GM19372 (cell line): ENCODE measurements around the gene EFHC1.

Experiments
- ATAC-seq: cut with Tn5 transposase; IDR thresholded peaks from one replicate; pipeline ENCODE4 v1.9.1; 2021; ENCODE audit warnings: mild to moderate bottlenecking, low read depth, moderate library complexity; ENCODE audit not compliant: unreplicated experiment

EFHC1 gene

DNA sequence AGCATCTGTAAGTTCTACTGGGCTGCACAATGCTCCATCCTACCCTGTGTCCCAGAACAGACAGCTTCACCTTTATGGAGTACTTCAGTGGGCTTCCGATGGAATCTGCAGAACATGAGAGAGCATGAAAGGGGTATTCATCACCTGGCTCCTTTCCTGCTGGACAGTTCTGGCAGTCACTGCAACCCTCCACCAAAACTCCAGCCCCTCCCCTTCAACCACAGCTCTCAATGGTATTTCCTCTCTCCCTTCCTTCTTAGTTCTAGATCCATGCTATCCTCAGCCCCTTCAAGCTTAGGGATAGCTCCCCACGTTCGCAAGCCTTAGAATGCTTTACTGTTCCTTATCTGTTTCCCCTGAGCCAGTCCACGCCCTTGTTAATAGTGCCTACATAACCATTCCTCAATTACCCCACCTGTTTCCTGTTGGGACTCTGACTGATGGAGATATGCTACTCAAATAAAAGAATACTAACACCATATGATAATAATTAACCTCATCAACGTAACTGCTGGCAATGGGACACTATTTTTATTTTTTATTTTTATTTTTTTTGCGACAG, 130.0 kb downstream of the EFHC1 start:
- ATAC-seq, result no peak

DNA sequence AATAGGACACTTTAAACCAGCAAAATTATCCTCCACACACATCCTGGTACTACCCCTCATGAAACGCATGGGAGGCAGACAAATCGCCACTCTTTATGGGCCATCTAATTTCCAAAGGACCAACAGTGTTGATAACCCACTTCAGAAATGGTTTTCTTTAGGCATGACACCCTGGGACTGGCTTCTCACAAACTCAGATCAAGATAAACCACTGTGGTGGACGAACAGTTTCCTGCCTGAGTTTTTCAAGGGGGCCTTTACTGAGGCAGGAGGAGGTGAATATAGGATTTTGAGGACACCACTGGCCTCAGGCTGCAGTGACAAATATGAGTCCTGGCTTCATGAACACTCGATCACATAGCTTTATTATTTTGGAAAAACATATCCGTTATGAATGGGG, 130.7 kb downstream of the EFHC1 start:
- ATAC-seq, result no peak

DNA sequence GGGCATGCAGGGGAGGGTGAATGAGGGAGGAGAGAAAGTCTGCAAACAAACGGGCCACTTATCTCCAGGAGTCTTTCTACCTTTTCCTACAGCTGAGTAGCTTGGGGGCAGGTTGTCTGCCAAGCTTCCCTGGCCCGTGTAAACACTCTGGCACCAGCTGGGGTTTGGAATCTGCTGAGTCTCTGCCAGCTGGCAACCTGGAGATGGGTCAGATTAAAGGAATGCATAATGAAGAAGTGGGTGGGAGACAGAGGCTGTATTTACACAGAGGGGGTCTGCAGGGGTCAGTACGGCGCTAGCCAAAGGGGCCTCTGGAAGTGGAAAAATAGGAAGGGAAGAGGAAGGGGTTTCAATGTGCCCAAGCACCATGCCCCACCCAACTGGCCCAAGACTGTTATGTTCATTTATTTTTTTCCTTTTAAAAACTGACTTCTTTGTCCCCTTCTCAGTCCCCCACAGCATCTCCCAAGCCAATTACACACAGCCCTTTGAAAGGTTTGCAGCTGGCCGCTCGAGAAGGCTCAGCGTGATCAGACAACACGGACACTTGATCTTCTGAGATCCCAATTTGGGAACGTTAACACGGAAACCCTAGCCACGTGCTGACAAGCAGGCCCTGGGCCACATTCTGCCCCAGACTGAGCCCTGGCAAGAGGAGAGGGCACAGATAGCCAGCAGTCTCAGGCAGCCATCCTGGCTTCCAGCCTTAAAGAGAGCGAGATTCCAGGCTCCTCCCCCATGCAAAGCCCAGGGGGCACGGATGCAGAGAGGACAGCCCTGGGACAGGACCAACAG, 131.5 kb downstream of the EFHC1 start:
- no peak for ATAC-seq

DNA sequence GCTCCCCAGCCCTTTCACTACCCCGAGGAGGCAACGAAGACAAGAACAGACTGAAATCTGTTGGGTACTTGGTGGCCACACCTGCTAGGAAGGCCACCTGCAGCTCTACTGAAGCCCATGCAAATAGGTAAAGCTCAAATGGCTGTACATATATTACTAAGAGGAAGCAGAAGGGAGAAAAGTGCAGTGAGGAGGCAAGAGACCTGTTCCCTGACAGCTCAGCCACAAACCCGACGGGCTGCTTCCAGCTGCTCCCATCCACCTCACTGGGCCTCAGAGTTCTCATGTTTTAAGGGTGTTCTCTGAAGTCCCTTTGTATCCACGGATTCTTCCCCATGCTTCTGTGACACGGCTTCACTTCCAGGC, 132.1 kb downstream of the EFHC1 start:
- peak; percentile 81 for ATAC-seq

DNA sequence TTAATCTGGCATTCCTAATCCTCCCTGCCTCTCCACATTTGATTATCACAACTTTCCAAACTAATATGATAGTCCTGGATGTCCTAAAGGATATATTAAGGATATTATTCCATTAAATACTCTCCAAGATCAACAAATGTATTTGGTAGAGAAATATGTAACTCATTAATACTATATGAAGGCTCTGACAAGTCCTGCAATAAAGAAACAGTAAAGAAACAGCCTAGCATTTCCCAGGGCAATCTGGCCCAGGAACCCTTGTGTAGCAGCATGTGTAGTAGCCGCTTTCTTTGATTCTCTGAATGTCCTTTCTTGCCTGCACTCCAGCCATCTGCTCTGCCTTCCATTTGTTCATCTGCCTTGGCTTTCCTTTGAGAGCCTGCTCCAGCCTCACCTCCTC, 133.0 kb downstream of the EFHC1 start:
- ATAC-seq, result no peak

DNA sequence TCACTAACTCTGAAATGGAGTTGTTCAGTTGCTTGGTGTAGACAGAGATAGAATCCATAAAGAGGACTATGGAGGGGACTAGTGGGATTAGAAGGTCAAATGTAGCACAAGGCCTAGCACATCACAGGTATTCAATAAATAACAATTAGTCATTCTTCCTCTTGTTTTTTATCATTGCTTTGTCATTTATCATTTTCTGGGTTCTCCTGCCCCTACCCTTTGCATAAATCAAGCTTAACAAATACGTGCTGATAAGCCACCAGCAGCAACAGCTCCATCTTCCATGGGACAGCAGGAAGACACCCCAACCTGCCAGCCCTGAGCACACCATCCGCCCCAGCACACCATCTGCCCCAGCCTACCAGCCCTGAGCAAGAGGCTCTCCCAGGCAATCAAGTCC, 133.6 kb downstream of the EFHC1 start:
- no peak for ATAC-seq

DNA sequence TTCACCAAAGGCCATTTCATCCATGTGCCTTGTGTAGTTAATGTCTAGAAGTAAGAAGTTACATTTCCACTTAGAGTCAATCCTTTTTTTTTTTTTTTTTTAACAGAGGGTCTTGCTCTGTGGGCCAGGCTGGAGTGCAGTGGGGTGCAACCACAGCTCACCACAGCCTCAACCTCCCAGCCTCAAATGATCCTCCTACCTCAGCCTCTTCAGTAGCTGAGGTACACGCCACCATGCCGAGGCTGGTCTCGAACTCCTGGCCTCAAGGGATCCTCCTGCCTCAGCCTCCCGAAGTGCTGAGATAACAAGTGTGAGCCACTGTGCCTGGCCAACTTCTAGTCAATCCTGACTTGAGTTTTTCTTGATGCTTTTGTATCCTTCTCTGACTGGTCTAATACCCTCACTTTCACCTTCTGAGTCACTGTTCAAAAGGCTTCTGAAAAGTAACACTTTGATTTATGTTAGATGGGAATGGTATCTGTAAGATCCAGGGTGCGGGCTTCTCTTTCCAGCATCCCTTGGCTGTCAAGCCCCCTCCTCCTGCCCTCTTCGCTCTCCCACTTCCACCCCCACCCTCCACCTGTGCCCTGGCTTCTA, 134.6 kb downstream of the EFHC1 start:
- ATAC-seq, result no peak

DNA sequence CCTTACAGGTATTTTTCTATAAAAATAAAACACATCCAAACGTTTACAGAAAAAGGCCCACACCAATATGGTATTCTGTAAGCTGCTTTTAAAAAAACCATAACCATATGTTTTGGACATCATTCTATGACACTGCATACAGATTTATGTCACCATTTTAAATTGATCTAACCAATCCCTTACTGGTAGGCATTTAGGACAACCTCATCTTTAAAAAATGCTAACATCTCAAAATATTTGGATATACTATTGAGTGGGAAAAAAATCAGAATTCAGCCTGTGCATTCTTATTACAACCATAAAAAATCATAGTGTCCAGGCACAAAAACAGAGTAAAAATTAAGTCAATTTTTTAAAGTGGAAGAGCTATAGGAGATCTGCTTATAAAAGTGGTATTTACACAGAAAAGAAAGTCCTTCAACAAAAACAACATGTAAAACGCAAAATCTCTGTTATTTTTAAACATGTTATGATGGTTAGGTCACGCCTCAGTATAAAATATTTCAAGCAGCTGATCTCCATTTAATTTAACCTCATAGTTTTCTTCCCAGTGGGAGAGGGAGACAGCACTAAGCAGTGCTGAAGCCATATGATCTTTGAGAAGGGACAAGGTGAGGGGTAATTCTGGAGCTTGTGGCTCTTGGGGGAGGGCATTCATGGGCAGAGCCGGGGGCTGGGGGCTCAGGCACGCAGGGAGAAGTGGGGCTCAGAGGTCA, 135.5 kb downstream of the EFHC1 start:
- no peak for ATAC-seq

DNA sequence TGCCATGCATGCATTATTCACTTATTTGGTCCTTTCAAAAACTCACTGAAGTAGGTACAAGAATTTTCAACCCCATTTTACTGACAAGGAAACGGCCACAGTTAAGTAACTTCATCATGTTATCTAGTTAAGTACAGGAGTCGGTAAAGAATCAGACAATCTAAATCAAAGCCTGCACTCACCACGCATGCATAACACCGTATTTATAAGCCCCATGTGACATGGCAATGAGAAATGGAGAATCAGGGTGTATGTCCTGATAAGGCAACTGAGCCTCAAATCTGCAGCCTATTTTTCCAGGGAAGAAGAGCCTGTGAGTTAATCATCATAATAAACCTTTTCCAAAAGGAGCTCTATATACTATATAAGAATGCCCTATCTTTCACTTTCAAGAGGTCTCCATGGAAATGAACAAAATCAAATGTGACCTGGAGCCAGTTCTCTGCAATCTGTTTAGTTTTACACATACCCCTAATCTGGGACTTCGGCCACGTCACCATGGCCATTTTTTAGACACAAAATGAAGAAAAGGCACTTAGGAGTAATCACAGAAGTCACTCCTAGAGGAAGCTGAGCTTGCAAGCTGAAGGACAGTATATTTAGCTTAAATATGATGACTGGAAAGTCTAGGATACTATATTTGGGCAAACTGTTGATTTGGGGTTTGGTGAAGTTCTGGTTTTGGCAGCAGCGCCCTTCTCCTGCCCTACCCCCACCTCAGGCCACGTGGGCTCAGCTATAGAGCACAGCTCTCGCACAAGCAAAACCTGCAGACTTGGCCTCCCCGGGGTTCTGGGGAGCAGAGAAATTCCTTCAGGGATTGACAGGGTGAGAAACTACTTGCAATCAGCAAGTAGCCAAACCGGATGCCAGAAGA, 137.5 kb downstream of the EFHC1 start:
- no peak for ATAC-seq

DNA sequence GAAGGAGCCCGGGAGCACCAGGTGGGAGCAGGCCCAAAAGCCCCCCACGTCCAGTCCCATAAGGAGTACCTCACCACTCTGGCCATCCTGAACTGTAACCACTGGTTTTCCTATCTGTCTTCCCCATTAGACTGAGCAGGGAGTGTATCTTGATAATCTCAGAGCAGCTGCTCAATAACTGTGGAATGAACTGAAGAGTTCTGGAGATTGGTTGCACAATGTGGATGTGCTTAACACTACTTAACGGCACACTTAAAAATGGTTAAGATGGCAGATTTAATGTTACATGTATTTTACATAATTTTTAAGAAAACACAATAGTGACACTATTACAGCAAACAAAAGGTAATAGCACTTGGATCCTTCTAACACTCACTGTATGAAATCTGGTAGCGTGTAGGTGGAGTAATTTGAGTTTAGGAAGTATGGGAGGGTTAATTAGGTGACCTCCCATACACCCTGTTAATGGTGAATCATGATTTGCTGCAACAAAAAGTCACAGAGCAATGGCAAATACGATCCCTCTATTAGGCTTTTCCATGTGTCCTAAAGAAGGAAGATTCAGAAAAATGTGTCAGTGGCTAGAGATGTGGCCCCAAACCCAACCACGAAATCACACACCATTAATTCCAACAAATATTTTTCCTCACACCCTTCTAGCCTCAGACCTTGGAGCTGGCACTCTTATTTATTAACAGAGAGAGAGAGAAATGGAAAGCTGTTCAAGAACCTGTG, 138.3 kb downstream of the EFHC1 start:
- no peak for ATAC-seq

DNA sequence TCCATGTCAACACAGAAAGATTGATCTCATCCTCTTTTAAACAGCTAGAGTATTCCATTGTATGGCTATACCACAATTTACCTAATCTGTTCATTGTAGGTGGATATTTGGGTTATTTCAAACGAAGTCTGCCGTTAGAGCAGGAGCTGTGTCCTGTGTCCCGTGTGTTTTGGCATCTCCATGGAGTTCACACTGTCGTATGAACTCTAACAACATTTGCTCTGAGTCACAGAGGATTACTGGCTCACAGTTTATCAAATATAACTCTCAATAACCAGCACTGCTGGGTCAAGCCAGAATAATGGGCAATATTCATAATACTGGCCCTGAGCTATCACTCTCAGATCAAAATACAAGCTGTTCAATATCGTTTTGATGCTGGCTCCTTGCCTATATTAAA, 140.3 kb downstream of the EFHC1 start:
- no peak for ATAC-seq

DNA sequence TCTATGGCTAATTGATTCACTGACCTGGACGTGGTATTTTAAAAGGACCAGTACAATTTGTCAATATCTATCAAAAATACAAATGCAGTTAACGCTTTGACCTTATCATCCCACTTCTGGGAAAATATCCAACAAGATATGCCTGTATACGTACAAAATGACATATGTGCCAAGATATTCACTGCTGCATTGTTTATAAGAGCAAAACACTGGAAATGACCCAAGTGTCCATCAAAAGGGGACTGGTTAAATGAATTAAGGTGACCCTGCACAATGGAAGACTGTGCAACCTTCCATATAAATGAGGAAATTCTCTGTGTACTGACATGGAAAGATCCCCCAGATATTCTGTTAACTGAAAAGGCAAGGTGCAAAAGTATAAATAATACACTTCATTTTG, 142.8 kb downstream of the EFHC1 start:
- no peak for ATAC-seq

DNA sequence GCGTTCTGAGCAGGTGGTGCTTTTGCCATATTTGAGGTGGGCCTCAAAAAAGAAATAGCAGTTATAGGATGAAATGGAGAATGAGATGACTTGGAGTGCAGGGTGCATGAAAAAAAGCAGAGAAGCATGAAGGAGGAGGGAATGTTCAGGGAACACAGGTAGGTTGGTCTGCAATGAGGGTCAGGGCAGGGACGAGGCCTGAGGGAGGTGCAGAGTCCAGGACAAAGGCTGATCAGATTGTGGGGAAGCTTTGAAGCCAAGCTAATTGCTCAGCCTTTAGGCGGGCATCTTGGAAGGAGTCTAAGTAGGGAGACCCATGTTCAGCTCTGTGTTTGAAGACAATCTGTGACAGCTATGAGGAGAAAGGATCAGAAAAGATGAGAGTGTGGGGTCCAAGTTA, 144.7 kb downstream of the EFHC1 start:
- ATAC-seq, result no peak

DNA sequence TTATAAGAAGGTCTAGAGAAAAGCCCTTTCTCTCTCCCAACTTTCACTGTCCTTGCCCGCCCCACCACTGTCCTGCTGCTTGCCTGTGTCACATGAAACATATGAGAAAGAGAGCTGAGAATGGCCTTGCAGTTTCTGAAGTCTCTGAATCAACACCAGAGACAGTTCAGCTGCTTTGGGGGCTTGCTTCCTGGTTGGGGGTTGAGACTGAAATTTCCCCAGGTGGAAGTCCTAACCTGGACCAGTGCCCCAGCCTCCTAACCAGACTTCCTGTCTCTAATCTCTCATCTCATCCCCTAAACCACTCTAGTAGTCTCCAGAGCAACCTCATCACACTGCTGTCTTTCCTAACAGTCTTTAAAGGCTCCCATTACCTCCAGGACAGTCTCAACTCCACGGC, 146.1 kb downstream of the EFHC1 start:
- no peak for ATAC-seq

DNA sequence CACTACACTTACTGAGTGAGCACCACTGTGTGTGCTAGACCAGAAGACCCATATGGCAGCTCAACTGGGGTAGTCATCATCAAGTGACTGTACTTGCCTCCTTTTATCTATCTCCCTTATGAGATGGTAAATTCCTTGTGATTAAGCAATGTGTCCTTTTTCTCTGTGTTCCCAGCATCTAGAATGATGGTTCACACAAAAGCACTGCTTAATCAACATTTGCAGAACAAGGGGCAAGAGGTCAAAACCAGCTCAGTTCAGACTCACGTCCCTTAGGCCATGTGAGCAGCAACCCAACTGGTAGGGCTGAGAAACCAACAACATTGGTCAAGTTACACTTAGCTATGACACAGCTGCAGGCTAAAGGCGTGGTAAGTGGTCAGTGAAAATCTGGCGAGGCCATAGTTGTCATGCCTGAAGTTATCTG, 146.7 kb downstream of the EFHC1 start:
- no peak for ATAC-seq

DNA sequence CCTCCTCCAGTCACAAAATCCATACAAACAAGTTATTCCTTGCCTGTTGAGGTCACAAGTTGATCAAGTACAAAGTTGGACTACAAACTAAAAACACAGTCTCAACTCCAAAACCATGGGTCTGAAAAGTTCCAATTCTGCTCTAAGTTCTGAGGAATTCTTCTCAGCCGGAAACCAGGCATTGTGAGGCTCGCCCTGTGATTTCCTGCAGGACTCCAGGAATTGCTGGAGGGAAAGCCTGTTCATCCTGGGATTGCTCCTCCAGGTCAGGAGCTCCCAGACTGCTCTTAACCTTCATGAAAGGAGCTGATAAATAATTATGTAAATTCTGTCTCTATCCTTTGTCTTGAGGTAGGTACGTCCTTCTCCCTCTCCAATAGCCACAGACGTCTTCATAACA, 148.2 kb downstream of the EFHC1 start:
- no peak for ATAC-seq

DNA sequence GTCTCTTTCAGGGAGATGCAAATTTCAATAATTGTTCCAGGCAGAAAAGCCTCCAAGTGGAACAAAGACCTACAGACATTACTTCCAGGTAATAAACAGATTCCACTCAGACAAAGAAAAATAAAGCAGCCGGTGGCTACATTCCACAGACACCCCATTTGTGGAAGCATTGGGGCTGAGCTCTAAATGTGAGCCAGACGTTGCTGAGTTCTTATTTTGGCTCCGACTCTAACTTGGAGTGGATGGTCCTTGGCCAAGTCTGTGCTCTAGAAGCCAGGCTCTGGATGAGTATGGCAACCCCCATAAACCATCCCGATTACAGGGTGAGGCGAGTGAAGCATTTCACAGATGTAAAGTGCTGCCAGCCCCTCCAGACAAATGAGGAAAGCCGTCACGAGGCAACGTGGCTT, 150.2 kb downstream of the EFHC1 start:
- ATAC-seq, result no peak

DNA sequence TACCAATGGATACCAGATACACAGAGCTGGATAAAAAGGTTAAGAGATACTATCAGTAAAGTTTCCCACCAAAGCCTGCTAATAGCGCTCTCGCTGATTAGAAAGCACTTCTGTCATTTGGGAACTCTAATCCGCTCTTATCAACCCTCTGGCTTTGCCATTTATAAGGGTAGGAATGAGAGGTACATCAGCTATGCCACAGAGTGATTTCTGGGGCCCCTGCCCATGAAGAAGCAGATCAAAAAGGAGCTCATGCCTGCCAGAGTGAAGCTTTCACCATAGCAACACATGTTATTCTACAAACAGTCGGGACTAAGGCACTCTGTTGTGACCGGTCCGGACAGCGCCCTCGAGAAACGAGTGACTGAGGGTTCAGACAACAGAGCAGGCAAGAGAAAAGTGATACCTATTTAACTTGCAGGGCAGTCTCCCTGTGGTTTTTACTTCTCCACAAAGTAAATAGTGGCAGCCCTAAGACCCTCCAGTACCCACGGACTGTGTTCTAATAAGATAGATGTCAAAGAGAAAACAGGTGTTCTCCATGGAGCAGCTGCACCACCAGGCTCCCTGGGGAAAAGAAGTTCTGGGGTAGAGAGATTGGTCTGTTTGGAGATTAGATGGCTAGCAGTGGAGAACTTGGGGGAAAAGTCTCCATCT, 151.1 kb downstream of the EFHC1 start:
- no peak for ATAC-seq

DNA sequence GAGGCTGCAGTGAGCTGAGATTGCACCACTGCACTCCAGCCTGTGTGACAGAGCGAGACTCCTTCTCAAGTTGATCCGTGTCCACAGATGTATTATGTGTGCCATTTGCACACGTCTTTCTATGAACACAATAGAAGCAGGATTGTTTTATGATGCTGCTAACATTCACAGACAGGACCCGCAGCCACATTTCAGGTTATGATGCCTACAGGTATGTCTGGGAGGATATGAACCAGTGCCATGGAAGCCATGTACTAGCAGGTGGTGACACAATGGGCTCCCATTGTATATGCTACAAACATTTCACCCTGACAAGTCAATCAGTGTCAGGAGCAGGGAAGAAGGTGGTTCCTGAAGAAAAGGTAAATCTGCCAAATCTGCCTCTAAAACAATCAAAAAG, 152.4 kb downstream of the EFHC1 start:
- ATAC-seq, result no peak
